ENCODE data around the gene NEK11.
"Not testable (repeated sequence)": the region's sequence is repeated elsewhere in the genome, so short reads cannot be mapped to it uniquely, and the experiment has no call there.

Gene NEK11

DNA sequence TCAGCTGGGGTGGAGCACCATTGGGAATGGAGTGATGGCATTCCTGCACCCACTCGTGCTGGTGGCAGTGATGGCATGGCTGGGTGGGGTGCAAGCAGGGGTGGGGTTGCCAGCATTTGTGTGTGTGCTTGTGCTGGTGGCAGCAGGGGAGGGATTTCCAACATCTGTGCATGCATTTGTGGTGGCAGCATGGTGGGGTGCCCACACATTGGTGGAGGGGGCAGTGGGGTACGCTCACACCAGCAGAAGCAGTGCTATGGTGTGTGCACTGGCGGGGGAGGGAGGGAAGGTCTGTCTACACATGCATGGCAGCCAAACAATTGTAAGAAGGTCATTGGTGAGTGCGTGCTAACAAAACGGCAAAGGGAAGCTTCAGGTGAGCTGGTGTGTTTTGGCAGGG, 278.2 kb downstream of the NEK11 start:
- no peak for DNase-seq (ENCODE audit: low read depth in 2 of 2)

- no peak for DNase-seq (ENCODE audit: low read depth in 2 of 2)
Measured at GRCh38 chr3:131306242-131306641, 279.6 kb downstream of the NEK11 start.

DNA sequence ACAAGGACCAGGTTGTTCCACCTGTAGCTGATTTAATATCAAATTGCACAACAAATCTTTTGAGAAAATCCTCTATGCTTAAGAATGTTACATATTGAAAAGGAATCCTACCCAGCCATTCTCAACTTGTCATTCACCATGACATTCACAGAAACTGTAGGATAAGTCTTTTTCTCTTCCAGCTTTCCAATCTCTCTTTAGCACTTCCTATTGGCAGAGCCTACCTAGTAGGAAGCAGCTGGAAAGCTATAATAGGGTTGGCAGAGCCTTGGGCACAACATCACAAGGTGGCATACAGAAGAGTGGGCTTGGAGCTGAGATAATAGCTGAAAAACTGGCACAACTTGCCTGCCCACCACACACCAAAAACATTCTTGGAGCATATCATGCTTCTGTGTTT, 287.6 kb downstream of the NEK11 start:
- DNase-seq (ENCODE audit: low read depth in 2 of 2), result no peak

DNA sequence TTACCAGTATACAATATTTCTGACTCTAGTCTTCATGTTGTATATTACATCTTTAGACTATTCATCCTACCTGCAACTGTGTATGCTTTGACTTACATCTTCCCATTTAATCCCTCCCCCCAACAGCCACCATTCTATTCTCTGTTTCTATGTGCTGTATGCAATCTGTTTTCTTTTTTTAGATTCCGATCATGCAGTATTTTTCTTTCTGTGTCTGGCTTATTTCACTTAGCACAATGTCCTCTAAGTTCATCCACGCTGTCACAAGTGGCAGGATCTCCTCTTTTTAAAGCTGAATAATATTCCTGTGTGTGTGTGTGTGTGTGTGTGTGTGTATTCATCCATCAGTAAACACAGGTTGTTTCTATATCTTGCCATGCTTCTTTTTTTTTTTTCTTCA, 288.5 kb downstream of the NEK11 start:
- DNase-seq (ENCODE audit: low read depth in 2 of 2), result no peak

DNA sequence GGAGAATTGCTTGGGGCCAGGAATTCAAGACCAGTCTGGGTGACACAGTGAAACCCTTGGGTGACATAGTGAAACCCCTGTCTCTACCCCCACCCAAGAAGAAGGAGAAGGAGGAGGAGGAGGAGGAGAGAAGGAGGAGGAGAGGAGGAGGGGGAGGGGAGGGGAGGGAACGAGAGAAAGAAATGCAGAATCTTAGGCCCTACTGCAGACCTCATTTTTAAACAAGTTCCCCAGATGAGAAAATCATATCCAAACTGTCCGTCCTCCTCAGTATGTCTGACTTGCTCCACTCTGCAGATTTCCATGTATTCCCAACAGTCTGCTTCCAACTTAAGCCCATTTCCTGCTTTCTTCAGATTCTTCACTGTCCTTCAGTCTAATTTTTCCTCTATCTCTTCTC, 291.0 kb downstream of the NEK11 start:
- DNase-seq (ENCODE audit: low read depth in 2 of 2), result no peak

DNA sequence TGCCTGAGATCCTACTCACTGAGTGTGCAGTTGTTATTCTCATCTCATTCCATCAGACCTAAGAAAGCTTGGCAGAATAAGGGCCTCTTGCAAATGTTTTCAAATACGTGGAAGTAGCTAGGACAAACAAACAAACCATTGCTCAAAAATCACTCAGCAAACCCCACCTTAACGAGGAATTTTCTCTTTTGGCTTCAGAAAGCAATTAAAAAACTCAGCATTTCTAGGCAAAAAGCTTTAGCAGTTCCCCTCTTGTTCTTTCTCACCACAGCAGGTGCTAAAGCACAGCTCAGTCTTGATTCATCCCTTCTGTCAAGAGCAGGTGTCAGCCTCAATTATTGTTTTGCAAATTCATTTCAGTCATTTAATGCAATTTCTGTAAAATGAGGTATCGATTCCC, 296.3 kb downstream of the NEK11 start:
- DNase-seq (ENCODE audit: low read depth in 2 of 2), result no peak

DNA sequence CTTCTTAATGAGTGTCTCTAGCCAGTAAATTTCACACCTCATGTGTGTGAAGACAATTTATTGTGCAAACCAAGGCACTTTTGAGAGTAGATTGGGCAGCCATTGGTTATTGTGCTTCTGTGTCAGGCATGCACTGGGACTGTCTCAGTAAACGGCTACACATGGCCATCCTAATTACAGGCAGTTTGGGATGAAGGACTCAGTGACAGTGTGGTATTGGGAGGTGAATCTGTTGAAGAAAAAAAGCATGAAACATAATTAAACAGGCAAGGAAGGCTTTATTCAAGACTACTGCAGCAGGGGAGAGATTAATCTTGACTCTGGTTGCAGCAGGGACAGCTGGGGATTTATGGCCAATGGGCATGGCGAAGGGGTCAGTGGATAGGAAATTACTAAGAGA, 297.1 kb downstream of the NEK11 start:
- no peak for DNase-seq (ENCODE audit: low read depth in 2 of 2)

- no peak for DNase-seq (ENCODE audit: low read depth in 2 of 2)
Measured at GRCh38 chr3:131324923-131325322, 298.2 kb downstream of the NEK11 start.

DNA sequence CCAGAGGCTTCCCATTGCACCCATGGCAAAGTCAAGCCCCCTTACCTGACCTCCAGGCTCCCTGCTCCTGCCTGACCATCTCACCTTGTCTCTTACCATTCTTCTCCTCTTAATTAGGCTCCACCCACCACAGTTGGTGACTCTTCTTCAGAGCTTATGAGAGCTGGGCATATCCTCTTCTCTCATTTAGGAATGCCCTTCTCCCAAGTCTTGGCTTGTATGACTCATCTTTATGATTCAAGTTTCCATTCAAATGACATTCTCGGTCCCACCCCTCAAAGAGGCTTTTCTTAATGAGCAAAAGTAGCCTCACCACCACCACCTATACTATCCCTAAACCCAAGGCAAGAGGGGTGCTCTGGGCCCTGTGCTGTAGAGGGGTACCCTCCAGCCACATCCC, 299.6 kb downstream of the NEK11 start:
- no peak for DNase-seq (ENCODE audit: low read depth in 2 of 2)

DNA sequence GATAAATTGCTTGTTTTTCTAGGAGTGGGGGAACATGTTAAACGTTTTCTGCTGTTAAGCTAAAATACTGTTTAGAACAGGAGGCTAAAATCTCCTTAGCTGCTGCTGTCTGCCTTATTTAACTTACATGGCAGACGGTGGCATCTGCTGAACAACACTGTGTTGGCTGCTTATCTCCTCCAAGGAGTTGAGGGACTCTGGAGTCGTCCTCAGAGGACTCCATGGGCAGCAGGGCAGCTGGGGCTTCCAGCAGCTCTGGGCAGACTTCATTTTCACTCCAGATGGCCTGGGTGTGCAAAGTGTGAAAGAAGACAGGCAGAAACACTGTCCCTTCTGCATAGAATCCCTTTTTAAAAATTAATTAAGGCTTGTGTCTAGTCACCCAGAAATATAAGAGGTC, 302.0 kb downstream of the NEK11 start:
- DNase-seq (ENCODE audit: low read depth in 2 of 2), result no peak

DNA sequence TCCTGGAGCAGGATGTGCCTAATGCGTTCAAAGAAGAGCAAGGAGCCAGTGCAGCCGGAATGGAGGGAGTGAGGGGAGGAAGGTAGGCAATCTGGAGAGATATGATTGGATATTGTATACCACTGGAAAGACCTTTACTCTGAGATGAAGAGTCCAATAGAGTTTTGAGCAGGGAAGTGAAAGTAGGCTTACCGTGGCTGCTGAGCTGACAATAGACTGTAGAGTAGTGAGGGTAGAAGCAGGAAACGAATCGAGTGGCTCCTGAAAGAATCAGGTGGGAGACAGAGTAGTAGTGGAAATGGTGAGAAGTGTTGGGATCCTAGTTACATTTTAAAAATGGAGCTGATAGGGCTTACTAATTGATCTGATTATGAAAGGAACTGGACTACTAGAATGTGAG, 303.1 kb downstream of the NEK11 start:
- no peak for DNase-seq (ENCODE audit: low read depth in 2 of 2)

- DNase-seq (ENCODE audit: low read depth in 2 of 2), result not testable (repeated sequence)
Measured at GRCh38 chr3:131331456-131332085, 304.9 kb downstream of the NEK11 start.

DNA sequence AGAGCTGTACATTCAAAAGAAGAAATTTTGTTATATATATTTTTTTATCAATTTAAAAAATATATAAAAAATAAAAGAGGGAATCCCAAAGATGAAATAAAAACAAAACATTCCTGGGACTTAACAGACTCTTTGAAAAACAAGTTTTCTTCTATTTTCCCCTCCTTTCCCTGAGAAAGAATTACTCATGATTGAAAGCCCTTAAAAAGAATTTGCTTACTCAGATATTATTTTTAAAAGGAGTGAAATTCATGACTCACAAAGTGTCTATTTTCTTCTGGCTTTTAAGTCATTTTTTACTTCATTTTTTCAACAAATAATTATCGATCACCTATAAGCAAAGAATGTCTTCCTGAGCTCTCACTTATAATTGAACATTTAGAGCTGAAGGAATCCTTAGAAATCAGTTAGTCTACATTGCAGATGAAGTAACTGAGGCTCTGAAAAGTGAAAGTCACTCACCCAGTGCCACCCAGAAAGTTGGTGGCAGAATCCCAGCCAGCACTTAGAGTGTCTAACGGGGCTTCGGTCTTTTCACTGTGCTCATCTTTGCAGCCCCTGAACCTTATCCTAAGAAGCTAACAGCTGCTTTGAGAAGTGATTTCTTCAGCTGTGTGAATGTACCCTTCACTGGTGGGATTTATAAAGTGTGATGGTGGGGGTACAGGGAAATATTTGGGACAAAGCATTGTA, 312.4 kb downstream of the NEK11 start:
- DNase-seq (ENCODE audit: low read depth in 2 of 2), result no peak

DNA sequence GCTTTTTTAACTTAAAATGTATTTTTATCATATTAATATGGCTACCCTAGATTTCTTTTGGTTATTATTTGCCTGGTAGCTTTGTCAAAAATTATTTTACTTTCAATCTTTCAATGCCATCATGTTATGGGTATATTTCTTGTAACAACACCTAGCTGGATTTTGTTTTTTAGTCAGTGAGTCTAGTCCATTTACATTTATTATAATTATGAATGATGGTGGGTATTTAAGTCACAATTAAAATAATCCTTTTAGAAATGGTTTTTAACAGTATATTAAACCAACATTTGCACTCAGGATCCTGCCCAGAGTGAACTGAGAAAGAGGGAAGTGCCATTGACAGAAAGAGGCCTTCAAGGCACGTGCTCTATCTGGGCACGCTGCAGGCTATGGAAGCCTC, 315.1 kb downstream of the NEK11 start:
- DNase-seq (ENCODE audit: low read depth in 2 of 2), result no peak

GRCh38 chr3:131348911-131349310, 322.2 kb downstream of the NEK11 start:
- DNase-seq (ENCODE audit: low read depth in 2 of 2), result no peak

- no peak for DNase-seq (ENCODE audit: low read depth in 2 of 2)
Measured at GRCh38 chr3:131349454-131349853, 322.8 kb downstream of the NEK11 start.

DNA sequence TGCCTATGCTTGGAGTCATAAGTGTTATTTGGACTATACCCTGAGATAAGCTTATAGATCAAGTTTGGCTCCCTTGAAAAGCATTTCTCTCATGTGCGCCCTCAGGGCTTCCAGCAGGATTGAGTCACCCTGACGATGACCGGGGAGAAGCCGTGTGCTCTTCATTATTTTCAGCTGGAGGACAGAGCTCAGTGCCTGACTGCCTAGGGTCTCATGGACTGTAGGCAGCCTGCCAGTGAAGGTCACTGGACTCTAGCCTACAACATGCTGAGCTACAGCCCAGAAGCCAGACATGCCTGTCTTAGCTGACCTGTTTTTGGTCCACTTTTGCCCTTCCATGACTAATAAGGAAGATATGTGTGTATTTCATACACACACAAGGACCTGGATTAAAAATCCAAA, 323.3 kb downstream of the NEK11 start:
- DNase-seq (ENCODE audit: low read depth in 2 of 2), result no peak

GRCh38 chr3:131350506-131350905, 323.8 kb downstream of the NEK11 start:
- DNase-seq (ENCODE audit: low read depth in 2 of 2), result no peak

DNA sequence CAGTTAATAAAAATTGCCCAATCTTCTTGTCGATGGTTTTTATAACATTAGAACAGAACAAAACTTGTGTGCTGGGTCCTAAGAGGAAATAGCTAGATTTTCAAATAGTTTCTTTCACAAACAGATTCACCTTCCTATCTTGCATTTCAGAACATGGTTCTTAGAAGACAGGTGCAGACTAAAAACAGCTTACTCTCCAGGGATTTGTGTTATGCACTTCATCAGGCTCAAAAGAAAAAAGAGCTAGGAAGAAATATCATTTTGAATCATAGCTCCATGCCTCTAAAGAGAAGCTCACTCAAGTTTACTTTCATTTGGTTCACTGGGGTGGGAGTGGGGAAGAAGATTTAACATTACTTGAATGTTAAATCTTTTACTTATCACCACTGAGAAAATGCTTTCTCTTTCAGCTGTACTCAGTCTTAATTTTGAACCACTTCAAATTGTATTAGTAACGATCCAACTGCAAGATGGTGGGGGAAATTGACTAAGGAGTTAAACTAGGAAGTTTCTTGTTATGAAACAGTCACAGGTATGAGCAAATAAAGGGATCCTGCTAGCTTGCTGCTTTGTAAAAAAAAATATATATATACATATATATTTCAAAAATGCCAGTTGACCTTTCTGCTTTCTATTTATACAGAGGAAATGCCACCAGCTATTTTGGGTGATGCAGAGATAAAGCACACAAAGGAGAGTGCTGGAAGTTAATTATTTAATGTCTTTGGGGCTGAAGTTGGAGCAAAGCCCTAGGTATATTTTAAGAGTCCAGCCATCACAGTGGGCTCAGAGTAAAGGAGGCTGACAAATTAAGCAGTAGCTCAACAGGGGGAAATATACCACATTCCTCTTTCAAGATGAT, 326.6 kb downstream of the NEK11 start:
- DNase-seq (ENCODE audit: low read depth in 2 of 2), result no peak

- DNase-seq (ENCODE audit: low read depth in 2 of 2), result no peak
Measured at GRCh38 chr3:131353986-131354385, 327.3 kb downstream of the NEK11 start.

DNA sequence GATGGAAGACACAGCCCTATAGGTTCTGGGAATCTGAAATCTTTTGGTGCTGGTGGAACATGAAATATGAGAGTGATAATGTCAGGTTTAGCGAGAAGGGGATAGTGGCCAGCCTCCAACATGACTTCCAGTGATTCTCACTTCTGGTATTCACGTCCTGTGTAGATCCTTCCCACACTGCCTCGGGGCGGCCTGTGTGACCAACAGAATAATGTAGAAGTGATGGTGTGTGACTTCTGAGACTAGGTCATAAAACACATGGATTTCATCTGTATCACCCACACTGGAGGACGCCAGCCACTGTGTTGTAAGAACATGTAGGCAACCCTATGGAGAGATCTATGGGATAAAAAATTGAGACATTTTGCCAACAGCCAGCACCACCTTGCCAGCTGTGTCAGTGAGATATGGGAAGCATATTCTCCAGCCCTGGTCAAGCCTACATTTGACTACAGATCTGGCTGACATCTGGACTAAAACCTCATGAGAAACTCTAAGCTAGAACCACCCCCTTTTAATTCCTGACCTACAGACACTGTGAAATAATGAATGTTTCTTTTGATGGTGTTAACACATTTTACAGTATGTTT, 329.4 kb downstream of the NEK11 start:
- no peak for DNase-seq (ENCODE audit: low read depth in 2 of 2)

DNA sequence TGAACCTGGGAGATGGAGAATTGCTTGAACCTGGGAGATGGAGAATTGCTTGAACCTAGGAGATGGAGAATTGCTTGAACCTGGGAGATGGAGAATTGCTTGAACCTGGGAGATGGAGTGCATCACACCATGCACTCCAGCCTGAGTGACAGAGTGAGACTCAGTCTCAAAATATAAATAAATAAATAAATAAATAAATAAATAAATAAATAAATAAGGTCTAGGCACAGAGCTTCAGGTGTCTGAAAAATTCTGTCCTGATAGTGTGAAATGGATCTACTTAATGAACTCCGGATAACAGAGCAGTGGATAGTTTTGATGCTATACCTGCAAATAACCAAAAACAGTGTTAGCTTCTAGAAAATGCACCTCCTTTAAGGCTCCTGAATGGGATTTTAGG, 330.6 kb downstream of the NEK11 start:
- no peak for DNase-seq (ENCODE audit: low read depth in 2 of 2)
